HepG2 (cell line): ENCODE results near the gene MIX23. TPM values are rescaled to one million over a fixed set of nuclear protein-coding genes. Genes with fewer than 3 reads are reported as not detected.

Experiments
- ATAC-seq: fragments of 200-7000 bp; cut with Tn5 transposase; 3 replicates; pipeline ENCODE4 v1.9.1; 2020; ENCODE audit warnings: mild to moderate bottlenecking, moderate library complexity
- BruUV-seq: library from RNA; stranded (reverse); fragments of 400-500 nt; replicated peaks from 2 replicates; lab custom pipeline; 2021; lab: Mats Ljungman, UMichigan
- CTCF ChIA-PET: fragments of 300-600 bp; formaldehyde crosslinking; extraction: SDS; loops from one replicate; lab custom pipeline; 2021; ENCODE audit warnings: low total read pairs, inconsistent platforms, low intra/inter-chr PET ratio; lab: Yijun Ruan, JAX
- POLR2A ChIA-PET: fragments of 350-600 bp; sonication (Branson Sonifier 250); formaldehyde crosslinking; loops from one replicate; lab custom pipeline; 2020; ENCODE audit warnings: antibody characterized with exemption, inconsistent platforms; lab: Yijun Ruan, JAX
- DNase-seq: peaks from one replicate; pipeline ENCODE4 v3.0.0-alpha.2; 2015; ENCODE audit warnings: low spot score
- FAIRE-seq: peaks from 3 replicates; lab custom pipeline; 2011; peaks lifted over from hg19 to GRCh38; lab: Jason Lieb, UNC
- H2AFZ ChIP-seq: one replicate; pipeline ENCODE4 v1.6.1; 2011; ENCODE audit warnings: low read length, inconsistent platforms
- H3K27ac ChIP-seq: fragments of 300-600 bp; 3 replicates; pipeline ENCODE4 v1.8.0; 2011; ENCODE audit warnings: mixed run types, mild to moderate bottlenecking, mixed read lengths, low read length, inconsistent platforms; ENCODE audit not compliant: insufficient read depth; ENCODE audit errors: extremely low read length
- H3K27me3 ChIP-seq, 2 experiments: fragments of 200-600 bp in 1 of 2; 2 replicates in 1 of 2; 3 replicates in 1 of 2; pipeline versions ENCODE4 v1.6.0 to v1.8.0; 2011; ENCODE audit warnings: low read length in 2 of 2, mild to moderate bottlenecking in 2 of 2, moderate library complexity in 2 of 2, inconsistent platforms in 1 of 2; ENCODE audit not compliant: insufficient read depth in 2 of 2, control insufficient read depth in 1 of 2
- H3K36me3 ChIP-seq, 2 experiments: fragments of 200-600 bp in 1 of 2; replicated peaks in 1 of 2; 2 replicates in 1 of 2; 3 replicates in 1 of 2; pipeline versions ENCODE4 v1.5.1 to v1.8.0; 2011; ENCODE audit warnings: low read length in 2 of 2, inconsistent platforms in 1 of 2; ENCODE audit not compliant: insufficient read depth in 2 of 2, control insufficient read depth in 1 of 2
- H3K4me1 ChIP-seq: 2 replicates; pipeline ENCODE4 v1.5.1; 2012; ENCODE audit warnings: low read length, inconsistent platforms; ENCODE audit not compliant: insufficient read depth
- H3K4me2 ChIP-seq: 2 replicates; pipeline ENCODE4 v1.6.0; 2011; ENCODE audit warnings: low read depth, low read length, inconsistent platforms
- H3K4me3 ChIP-seq, 3 experiments: fragments of 200-600 bp in 1 of 3; sonication (generic), shearing (Covaris generic) in 1 of 3; replicated peaks in 1 of 3; 2 replicates each; pipeline ENCODE4 v1.5.1; 2011 to 2016; ENCODE audit warnings: low read length in 3 of 3, inconsistent platforms in 2 of 3, low read depth in 2 of 3, mild to moderate bottlenecking in 2 of 3, control low read depth in 1 of 3, mixed read lengths in 1 of 3; ENCODE audit not compliant: insufficient read depth in 1 of 3
- H3K79me2 ChIP-seq: one replicate; pipeline ENCODE4 v1.6.1; 2011; ENCODE audit warnings: low read length, inconsistent platforms; ENCODE audit not compliant: insufficient read depth
- H3K9ac ChIP-seq: 2 replicates; pipeline ENCODE4 v1.6.0; 2011; ENCODE audit warnings: mild to moderate bottlenecking, low read depth, low read length, inconsistent platforms; ENCODE audit not compliant: insufficient read depth
- H3K9me3 ChIP-seq: 2 replicates; pipeline ENCODE4 v1.5.1; 2012; ENCODE audit warnings: mild to moderate bottlenecking, low read length
- H4K20me1 ChIP-seq: 2 replicates; pipeline ENCODE4 v1.6.0; 2011; ENCODE audit warnings: inconsistent platforms, mild to moderate bottlenecking, low read length, moderate library complexity; ENCODE audit not compliant: insufficient read depth
- NFIB ChIP-seq: sonication (generic); formaldehyde crosslinking; IDR thresholded peaks from 2 replicates; pipeline ENCODE4 v1.9.0; 2021; ENCODE audit warnings: missing genetic modification reagents, mild to moderate bottlenecking, borderline replicate concordance
- NFYB ChIP-seq: sonication (generic); formaldehyde crosslinking; IDR thresholded peaks from 2 replicates; pipeline ENCODE4 v1.4.0; 2020; ENCODE audit warnings: missing genetic modification reagents
- SP140L ChIP-seq: sonication (generic); formaldehyde crosslinking; IDR thresholded peaks from 2 replicates; pipeline ENCODE4 v1.4.0; 2020; ENCODE audit warnings: missing genetic modification reagents, borderline replicate concordance
- ZNF574 ChIP-seq: sonication (generic); formaldehyde crosslinking; IDR thresholded peaks from 2 replicates; pipeline ENCODE4 v1.4.0; 2020; ENCODE audit warnings: missing genetic modification reagents
- ZNF646 ChIP-seq: sonication (generic); formaldehyde crosslinking; IDR thresholded peaks from 2 replicates; pipeline ENCODE4 v1.9.0; 2021; ENCODE audit warnings: mild to moderate bottlenecking, missing genetic modification reagents
- ZSCAN25 ChIP-seq: sonication (generic); formaldehyde crosslinking; IDR thresholded peaks from 2 replicates; pipeline ENCODE4 v1.8.0; 2022; ENCODE audit warnings: mild to moderate bottlenecking, missing genetic modification reagents
- WGBS: methylation state at CpG from one replicate; pipeline ENCODE4 v1.1.6; 2017; ENCODE audit warnings: low lambda C conversion rate; 5-methylcytosine and 5-hydroxymethylcytosine counted together
- in situ Hi-C: cut with HindIII; loops from 2 replicates; pipeline ENCODE4 v1.10.0; 2017; ENCODE audit warnings: low pct_unique_long_range_greater_than_20kb; ENCODE audit not compliant: extremely low pct_ligation_motif_present
- intact Hi-C: fragments of 100-400 bp; cut with micrococcal nuclease; formaldehyde crosslinking; loops from one replicate; pipeline ENCODE4 v1.10.0; 2022; ENCODE audit not compliant: unreplicated experiment
- polyA plus RNA-seq, 8 experiments: library from polyadenylated mRNA; depleted of rRNA in 3 of 8; stranded (reverse) in 7 of 8; unstranded in 1 of 8; fragments of >200 nt; fragmentation: Illumina TruSeq in 4 of 8; extraction: Trizol in 4 of 8; gene quantifications; 2 replicates each; pipeline versions ENCODE4 v1.2.1 to v1.2.3, GENCODE V29; 2011 to 2016; ENCODE audit warnings: low read depth in 4 of 8, missing spikeins in 1 of 8, mixed read lengths in 1 of 8; ENCODE audit not compliant: insufficient read depth in 1 of 8
- total RNA-seq, 5 experiments: library from RNA; depleted of rRNA; stranded (reverse); fragments of >200 nt; fragmentation: Illumina TruSeq; extraction: Trizol; gene quantifications; 2 replicates each; pipeline ENCODE4 v1.2.3, GENCODE V29; 2016; ENCODE audit warnings: low read depth in 1 of 5
- TF ChIP-seq, protein P1 (sequence below): fragments of 450-650 bp; IDR thresholded peaks from 2 replicates; pipeline ENCODE4 v1.6.1; 2017; ENCODE audit warnings: mild to moderate bottlenecking
- TF ChIP-seq, protein P2 (sequence below): IDR thresholded peaks from 2 replicates; pipeline ENCODE4 v1.6.1; 2012; ENCODE audit warnings: low read length, improper control_type of control experiment

The MIX23 gene
- total and polyA plus RNA-seq, 2 of the 13 experiments (the other 11 are each of a cell fraction or from before 2014, with no cell fraction given), result 20.0 to 152 TPM

- ATAC-seq (no peak), FAIRE-seq (no peak), DNase-seq (no peak)
- Histone ChIP-seq H3K27ac (no peak overlapping the region), H3K79me2 (no peaks in the 10 kb centered on the region), H3K4me1 (no peaks in the 10 kb centered on the region), H3K36me3 (peaks cover 6 to 38% of the 10 kb centered on the region in 2 experiments; a peak in 4 of 5 replicates), H2AFZ (no peak overlapping the region), H3K27me3 (no peaks in the 10 kb centered on the region), H3K4me2 (no peak overlapping the region), H4K20me1 (no peaks in the 10 kb centered on the region), H3K9ac (no peak overlapping the region), H3K9me3 (no peaks in the 10 kb centered on the region), H3K4me3 (no peak overlapping the region)
- in situ Hi-C loops (no loop called here), intact Hi-C loops (no loop called here)
- no TSS peak for BruUV-seq
- POLR2A ChIA-PET, result no interaction called here
- CTCF ChIA-PET, result no interaction called here
- WGBS, result 97% methylated on average over 2 of the region's 2 CpGs
- TF ChIP-seq SP140L (CRISPR knock-in tag), result no peak
- TF ChIP-seq ZNF646 (CRISPR knock-in tag), result no peak
- TF ChIP-seq, protein P1, sequence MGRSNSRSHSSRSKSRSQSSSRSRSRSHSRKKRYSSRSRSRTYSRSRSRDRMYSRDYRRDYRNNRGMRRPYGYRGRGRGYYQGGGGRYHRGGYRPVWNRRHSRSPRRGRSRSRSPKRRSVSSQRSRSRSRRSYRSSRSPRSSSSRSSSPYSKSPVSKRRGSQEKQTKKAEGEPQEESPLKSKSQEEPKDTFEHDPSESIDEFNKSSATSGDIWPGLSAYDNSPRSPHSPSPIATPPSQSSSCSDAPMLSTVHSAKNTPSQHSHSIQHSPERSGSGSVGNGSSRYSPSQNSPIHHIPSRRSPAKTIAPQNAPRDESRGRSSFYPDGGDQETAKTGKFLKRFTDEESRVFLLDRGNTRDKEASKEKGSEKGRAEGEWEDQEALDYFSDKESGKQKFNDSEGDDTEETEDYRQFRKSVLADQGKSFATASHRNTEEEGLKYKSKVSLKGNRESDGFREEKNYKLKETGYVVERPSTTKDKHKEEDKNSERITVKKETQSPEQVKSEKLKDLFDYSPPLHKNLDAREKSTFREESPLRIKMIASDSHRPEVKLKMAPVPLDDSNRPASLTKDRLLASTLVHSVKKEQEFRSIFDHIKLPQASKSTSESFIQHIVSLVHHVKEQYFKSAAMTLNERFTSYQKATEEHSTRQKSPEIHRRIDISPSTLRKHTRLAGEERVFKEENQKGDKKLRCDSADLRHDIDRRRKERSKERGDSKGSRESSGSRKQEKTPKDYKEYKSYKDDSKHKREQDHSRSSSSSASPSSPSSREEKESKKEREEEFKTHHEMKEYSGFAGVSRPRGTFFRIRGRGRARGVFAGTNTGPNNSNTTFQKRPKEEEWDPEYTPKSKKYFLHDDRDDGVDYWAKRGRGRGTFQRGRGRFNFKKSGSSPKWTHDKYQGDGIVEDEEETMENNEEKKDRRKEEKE, result no peak
- no peak for TF ChIP-seq NFIB
- TF ChIP-seq ZSCAN25, result no peak
- TF ChIP-seq ZNF574 (CRISPR knock-in tag), result no peak
- TF ChIP-seq, protein P2, sequence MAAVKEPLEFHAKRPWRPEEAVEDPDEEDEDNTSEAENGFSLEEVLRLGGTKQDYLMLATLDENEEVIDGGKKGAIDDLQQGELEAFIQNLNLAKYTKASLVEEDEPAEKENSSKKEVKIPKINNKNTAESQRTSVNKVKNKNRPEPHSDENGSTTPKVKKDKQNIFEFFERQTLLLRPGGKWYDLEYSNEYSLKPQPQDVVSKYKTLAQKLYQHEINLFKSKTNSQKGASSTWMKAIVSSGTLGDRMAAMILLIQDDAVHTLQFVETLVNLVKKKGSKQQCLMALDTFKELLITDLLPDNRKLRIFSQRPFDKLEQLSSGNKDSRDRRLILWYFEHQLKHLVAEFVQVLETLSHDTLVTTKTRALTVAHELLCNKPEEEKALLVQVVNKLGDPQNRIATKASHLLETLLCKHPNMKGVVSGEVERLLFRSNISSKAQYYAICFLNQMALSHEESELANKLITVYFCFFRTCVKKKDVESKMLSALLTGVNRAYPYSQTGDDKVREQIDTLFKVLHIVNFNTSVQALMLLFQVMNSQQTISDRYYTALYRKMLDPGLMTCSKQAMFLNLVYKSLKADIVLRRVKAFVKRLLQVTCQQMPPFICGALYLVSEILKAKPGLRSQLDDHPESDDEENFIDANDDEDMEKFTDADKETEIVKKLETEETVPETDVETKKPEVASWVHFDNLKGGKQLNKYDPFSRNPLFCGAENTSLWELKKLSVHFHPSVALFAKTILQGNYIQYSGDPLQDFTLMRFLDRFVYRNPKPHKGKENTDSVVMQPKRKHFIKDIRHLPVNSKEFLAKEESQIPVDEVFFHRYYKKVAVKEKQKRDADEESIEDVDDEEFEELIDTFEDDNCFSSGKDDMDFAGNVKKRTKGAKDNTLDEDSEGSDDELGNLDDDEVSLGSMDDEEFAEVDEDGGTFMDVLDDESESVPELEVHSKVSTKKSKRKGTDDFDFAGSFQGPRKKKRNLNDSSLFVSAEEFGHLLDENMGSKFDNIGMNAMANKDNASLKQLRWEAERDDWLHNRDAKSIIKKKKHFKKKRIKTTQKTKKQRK, result no peak
- TF ChIP-seq NFYB (CRISPR knock-in tag), result no peak
Measured at GRCh38 chr3:122427857-122428471, 44.9 kb upstream of the MIX23 start.
